ENCODE measurements around the gene COG3.
A peak's percentile ranks its signal among the peaks of the same experiment; 100 is the strongest.

Gene COG3

GRCh38 chr13:45511310-45512097 is 46.8 kb downstream of the COG3 start:
- DNase-seq: peak; percentile 42

DNA sequence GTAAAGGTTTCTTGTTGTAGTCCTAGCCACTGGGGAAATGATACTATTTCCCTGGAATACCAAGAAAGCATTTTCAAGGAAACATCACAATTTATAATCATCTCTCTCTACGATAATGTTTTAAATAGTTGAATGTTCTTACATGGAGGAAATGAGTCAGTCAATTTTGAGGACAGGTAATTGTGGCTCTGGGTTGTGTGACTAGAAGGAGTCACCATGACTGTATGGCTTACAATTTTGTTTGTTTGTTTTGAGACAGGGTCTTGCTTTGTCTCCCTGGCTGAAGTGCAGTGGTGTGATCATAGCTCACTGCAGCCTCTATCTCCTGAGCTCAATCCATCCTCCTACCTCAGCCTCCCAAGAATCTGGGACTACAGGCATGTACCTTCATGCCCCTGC is 47.4 kb downstream of the COG3 start:
- DNase-seq: no peak

DNA sequence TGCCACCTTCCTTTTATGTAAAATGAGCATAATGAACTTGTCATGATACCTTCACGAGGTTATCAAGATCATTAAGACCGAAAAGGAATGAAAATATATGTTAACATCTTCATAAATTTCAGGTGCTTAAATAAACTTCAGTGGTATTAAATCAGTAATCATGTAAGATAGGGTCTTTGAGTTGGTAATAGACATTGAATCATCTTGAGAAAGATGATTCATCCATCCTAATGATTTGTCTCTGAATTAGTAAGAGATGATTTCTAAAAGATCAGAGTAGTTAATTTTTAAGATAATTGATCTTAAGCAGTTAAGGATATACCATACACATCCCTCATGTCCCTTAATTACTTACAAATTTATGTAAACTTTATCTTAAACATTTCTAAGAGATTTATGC is 52.0 kb downstream of the COG3 start:
- DNase-seq: no peak

DNA sequence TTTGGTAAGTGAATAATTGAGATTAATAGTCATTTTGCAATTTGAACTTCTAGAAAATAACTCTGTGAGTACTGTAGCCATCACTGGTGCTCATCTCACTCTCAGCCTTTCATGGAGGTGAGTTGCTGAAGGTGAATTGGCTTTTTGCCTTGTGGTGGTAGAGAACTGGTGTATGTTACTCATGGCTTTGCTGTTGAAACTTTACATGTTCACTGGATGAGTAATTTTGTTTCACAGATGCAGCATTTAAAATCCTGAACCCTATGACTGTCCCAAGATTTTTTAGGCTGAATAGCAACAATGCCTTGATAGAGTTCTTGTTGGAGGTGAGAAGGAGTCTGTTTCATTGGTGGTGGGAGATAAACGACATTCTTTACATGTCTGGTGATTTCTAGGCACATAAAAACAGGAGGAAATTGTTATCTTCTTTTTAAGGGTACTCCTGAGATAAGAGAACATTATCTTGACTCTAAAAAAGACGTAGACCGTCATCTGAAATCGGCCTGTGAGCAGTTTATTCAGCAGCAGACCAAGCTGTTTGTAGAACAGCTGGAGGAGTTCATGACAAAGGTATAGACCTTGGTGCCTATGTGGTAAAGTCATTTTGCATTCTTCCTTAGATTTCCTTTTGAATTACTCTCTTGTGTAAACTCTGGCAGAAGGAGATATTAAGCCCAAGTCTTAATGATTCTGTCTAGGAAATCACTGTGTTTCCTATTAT is 53.9 kb downstream of the COG3 start:
- no peak for DNase-seq

DNA sequence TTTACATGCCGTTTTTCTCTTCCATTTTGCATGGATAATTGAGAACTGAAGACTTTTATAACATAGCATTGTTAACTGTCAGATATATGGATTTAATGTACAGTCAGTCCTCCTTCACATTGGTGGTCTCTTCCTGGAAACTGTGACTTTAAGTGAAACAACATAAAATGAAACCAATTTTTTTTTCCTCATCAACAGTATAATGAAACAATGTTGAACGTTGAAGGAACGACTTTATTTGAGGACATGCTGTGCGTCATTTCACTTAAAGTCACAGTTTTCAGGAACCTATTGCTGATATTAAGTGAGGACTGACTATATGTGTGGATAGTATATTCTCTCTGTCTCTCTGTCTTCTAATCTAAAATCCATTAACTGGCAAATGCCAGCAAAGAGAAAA is 54.8 kb downstream of the COG3 start:
- DNase-seq: no peak

GRCh38 chr13:45521297-45521696 is 56.6 kb downstream of the COG3 start:
- no peak for DNase-seq

- no peak for DNase-seq
Observed at GRCh38 chr13:45522571-45522970, 57.8 kb downstream of the COG3 start.

DNA sequence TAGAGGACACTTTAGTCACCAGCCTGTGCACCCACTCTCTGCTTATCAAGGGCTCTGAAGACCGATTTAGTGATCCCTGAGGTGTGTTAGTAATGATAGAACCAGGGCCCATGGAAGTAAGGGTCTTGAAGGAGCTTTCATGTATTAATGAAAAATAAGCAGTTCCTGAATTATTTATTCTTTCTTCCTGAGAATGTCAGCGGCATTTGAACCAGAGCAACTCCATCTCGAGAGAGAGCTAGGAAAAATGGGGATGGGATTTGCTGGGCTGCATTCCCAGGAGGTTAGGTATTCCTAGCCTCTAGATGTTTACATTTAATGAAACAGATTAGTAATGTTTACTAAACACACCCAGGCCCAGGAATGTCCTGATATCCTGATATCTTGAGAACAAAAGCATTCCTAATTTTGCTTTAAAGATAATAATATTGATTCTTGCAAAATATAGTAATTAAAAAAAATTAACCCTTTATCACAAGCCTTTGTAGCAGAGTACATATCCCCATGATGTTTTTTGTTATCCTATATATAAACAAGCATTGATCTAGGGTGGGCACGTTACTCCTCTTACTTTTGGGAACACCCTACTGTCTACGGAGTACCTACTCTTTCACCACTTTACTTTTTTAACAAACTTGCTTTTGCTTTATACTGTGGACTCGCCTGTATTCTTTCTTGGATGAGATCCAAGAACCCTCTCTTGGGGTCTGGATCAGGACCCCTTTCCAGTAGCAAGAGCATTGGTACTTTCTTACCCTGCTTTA is 63.1 kb downstream of the COG3 start:
- no peak for DNase-seq

DNA sequence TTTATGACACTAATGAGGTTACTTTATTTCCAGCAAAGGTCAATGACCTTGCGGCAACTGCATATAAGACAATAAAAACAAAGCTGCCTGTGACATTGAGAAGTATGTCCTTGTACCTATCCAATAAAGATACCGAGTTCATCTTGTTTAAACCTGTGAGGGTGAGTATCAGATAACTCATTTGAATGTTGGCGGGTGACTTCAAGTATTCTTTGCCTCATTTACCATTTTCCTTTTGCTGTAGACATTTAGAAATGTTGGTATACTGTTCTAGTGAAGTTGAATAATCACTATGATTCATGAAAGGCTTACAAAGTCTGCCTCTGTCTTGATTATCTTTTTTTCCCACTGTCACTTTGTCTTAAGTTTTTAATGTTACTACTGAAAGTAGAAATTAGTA is 65.0 kb downstream of the COG3 start:
- DNase-seq: no peak

DNA sequence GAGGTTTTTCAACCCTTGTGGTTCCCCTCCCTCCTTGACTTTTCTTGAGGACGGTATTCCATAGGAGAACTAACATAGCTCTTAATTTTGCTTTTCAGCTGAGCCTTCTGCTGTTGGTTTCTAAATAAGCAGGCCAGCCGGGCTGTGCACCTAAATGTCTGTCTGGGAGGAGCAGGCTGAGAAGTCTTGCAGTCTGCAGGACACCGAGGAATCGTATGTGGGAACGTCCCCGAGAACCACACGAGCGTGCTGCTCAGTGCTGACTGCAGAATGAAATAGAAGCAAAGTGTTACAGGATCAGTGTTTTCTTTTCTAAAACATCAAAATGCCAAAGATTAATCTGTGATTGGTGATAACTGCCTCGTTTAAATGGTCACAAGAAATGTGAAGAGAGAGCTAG is 69.9 kb downstream of the COG3 start:
- no peak for DNase-seq

GRCh38 chr13:45536224-45536623 is 71.5 kb downstream of the COG3 start:
- DNase-seq: no peak

DNA sequence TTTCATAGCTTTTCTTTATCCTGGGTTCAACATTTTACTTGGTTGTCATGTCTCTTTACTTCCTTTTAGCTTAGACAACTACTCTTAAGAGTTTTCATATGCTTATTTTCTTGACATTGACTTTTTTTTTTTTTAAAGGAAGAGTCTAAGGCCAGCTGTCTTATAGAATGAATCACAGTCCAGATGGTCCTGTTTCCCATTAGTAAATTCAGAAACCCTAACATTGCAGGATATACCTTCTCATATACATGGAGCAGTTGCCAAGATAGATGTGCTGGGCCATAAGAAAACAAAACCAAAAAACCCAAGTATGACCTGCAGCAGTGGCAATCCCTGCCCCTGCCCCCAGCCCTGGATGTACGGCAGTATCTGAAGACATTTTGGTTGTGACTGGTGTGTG is 72.8 kb downstream of the COG3 start:
- no peak for DNase-seq

- no peak for DNase-seq
Observed at GRCh38 chr13:45538382-45538781, 73.6 kb downstream of the COG3 start.

DNA sequence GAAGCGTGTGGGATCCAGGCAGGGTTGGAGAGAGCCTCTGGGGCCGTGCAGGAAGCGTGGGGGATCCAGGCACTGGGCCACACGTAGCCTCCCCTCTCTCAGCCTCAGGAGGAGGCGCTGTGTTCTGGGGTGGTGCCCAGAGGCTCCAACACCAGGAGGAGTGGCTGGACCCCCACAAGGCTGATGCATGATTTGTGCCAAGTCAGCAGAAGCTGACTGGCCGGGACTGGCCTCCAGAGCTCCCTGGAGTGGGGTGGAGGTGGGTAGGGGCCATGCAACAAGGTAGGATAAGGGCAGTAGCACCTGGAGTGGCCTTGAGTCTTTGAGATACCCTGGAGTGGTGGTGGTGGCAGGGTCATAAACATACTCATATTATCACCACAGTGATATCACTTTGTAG is 75.5 kb downstream of the COG3 start:
- DNase-seq: no peak

DNA sequence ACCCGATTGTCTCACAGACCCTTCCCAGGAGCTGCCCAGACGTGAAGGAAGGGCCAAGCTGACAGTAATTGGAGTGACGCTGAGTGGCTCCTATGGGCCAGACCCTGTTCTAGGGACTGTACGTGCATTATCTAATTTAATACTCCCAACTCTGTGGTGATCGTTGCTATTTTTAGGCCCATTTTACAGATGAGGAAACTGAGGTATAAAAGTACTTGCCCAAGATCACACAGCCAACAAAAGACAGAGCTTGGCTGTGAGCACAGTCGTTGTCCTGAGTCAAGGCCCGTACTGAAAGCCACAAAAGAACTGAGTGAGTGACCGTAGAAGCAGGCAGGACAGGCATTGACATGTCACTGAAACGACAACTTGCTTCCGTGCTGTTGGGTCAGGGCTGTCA is 76.1 kb downstream of the COG3 start:
- no peak for DNase-seq

- DNase-seq: no peak
Observed at GRCh38 chr13:45541806-45542205, 77.1 kb downstream of the COG3 start.

DNA sequence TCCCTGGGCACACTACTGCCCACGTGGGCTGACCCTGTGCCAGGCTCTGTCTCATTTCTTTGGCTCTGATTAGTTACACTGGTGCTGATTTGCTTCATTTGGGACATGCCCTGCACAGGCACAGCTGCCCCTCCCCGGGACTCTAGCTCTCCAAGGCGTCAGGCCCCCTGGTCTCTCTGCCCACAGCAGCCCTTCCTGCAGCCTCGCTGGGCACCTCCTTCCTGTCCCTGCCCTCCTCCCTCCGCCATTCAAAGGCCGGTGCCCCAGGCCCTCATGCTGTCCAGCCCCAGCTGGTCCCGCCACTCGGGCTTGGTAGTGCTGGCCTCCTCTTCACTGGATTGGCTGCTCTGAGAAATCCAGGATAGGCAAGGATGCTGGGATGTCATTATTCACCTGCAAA is 77.7 kb downstream of the COG3 start:
- no peak for DNase-seq

- DNase-seq: no peak
Observed at GRCh38 chr13:45542878-45543277, 78.1 kb downstream of the COG3 start.

DNA sequence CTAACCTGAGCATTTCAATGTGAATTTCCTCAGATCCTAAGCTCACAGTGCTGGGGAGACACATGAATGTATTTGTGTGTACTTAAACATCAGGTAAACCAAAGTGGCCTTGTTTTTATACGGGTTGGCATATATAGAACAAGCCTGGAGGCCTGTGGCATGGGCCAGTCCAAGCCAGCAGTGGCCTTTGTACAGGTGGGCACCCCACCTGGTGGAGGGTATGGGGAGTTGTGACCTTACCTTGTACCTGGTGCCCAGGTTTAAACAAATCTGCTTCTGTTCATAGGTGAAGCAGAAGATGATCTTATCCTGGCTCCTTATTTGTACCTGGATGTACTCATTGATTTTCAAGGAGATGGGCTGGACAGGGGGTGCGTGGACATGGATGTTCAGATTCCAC is 79.8 kb downstream of the COG3 start:
- no peak for DNase-seq

DNA sequence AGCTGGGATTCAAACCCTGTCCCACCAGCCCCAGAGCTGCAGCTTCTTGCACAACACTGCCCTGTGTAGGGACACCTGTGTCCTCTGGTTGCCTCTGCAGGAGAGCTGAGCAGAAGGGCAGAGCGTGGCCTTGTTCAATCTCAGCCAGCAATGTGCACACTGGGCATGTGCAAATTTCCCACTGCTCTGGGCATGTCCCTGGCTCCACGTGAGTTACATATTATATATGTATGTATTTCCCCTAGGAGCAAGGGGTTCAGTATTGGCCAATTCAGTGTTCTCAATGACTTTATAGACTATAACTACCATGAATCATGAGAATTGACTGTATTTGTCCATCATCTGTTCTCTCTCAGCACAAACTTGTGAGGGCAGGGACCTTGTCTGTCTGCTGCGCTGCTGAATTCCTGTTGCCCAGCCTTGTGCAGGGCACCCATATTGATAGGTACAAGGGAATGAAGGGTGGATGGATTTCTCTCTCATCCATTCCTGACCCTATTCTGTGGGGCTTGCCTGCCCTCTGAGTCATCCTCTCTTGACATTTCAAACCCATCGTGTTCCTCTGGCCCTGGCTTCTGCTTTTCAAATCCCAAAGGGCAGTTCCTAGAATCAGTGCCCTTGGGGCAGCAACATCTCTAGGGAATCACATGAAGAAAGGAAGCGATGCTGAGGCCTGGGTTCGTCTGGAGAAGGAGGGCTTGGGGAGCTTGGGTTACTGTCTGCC is 81.1 kb downstream of the COG3 start:
- DNase-seq: no peak

DNA sequence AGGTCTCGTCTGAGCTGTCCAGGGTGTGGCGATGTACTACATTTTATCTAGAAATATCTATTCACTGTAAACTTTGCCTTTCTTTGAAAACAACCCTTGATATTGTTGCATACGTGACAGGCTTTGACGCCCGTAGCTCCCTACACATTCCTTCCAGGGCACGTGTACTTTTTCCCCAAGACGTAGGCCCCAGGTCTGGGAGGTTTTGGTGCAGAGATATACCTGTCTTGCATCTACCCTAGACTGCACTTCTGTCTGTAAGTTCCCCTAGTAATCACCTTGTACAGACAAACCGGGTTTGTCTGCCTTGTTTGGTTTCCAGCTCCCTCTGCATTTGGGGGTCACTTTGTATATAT is 81.6 kb downstream of the COG3 start:
- no peak for DNase-seq

DNA sequence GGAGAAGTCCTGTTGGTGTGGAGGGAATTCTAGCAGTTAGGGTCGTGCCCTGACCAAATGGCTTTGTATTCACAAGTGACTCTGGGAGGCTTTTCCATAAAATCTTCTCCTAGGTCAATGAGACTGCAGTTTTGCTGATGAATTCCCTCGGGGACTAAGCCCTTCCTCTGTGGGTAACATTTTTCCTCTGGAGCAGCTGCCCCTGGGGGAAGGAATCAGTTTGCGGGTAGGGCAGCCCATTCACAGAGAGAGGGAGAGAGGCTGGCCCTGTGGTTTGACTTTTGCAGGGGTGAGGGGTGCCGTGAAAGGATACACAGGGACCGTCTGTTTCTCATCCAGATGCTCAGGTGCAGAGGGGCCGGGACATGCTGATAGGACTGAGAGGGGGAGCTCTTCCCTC is 83.5 kb downstream of the COG3 start:
- DNase-seq: no peak

DNA sequence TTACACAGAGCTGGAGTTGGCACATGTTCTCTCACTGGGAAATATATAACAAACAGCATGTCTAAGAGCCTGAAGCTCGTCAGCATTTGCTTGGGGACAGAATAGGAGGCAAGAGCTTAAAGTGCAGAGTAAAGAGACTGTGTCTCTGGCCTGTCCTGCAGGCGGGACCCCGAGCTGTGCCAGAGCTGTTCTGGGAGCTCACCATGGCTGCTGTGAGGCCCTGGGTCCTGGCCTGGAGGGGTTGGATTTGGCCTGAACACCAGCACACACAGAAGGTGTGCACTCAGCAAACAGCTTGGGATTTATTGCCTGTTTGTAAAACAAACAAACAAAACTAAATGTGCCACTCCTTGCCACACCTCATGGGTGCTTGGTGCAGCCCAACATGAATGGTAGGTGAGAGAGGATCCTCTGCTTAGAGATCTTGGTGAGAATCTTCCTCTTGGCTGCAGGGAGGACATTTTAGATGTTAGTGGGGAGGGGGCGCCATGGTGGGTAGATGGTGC is 89.9 kb downstream of the COG3 start:
- DNase-seq: no peak
